ENCODE measurements around the gene UBE2D2.
A peak's percentile ranks its signal among the peaks of the same experiment; 100 is the strongest.

Gene UBE2D2

DNA sequence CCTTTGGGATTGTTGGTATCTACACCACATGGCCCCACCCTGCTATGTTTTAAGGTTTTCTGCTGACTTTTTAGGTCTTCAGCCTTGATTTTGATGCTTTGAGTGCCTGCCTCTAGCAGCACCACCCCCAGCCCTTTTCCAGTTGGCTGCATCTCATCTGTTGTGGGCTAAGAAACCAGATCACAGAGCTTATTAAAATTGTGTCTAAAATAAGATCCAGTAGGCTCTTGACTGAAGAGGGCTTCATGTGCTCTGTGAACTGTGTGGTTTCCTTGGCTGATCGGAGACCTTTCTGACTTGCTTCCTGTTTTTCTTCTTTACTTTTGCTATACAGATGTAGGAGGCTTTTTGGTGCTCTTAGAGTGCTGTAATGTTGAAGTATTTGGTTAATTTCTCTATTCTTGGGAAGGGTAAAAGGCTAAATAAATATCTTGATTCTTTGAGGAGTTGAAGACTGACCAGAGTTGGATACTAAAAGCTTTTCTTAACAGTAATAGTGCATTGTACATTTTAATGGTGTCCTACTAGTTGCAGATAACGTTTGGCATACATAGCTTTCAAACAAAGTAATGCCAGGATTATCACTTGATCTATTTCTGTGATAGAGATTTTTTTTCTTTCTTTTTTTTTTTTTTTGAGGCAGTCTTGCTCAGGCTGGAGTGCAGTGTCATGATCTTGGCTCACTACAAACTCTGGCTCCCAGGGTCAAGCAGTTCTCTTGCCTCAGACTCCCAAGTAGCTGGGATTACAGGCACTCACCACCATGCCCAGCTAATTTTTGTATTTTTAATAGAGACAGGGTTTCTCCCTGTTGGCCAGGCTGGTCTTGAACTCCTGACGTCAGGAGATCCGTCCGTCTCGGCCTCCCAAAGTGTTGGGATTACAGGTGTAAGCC is 4.5 kb downstream of the UBE2D2 start:
- peak in 1 of 2 experiments; percentile 43 for DNase-seq (ENCODE audit: low read depth in 1 of 2, low spot score in 1 of 2)
- TF ChIP-seq POLR2AphosphoS5 (IDR thresholded peaks at IDR 0.05; ENCODE audit: low read depth): no peak
- TF ChIP-seq, protein P1, sequence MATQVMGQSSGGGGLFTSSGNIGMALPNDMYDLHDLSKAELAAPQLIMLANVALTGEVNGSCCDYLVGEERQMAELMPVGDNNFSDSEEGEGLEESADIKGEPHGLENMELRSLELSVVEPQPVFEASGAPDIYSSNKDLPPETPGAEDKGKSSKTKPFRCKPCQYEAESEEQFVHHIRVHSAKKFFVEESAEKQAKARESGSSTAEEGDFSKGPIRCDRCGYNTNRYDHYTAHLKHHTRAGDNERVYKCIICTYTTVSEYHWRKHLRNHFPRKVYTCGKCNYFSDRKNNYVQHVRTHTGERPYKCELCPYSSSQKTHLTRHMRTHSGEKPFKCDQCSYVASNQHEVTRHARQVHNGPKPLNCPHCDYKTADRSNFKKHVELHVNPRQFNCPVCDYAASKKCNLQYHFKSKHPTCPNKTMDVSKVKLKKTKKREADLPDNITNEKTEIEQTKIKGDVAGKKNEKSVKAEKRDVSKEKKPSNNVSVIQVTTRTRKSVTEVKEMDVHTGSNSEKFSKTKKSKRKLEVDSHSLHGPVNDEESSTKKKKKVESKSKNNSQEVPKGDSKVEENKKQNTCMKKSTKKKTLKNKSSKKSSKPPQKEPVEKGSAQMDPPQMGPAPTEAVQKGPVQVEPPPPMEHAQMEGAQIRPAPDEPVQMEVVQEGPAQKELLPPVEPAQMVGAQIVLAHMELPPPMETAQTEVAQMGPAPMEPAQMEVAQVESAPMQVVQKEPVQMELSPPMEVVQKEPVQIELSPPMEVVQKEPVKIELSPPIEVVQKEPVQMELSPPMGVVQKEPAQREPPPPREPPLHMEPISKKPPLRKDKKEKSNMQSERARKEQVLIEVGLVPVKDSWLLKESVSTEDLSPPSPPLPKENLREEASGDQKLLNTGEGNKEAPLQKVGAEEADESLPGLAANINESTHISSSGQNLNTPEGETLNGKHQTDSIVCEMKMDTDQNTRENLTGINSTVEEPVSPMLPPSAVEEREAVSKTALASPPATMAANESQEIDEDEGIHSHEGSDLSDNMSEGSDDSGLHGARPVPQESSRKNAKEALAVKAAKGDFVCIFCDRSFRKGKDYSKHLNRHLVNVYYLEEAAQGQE (IDR thresholded peaks at IDR 0.05; ENCODE audit: insufficient replicate concordance, low read depth): no peak
- TF ChIP-seq, protein P2, sequence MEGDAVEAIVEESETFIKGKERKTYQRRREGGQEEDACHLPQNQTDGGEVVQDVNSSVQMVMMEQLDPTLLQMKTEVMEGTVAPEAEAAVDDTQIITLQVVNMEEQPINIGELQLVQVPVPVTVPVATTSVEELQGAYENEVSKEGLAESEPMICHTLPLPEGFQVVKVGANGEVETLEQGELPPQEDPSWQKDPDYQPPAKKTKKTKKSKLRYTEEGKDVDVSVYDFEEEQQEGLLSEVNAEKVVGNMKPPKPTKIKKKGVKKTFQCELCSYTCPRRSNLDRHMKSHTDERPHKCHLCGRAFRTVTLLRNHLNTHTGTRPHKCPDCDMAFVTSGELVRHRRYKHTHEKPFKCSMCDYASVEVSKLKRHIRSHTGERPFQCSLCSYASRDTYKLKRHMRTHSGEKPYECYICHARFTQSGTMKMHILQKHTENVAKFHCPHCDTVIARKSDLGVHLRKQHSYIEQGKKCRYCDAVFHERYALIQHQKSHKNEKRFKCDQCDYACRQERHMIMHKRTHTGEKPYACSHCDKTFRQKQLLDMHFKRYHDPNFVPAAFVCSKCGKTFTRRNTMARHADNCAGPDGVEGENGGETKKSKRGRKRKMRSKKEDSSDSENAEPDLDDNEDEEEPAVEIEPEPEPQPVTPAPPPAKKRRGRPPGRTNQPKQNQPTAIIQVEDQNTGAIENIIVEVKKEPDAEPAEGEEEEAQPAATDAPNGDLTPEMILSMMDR (IDR thresholded peaks at IDR 0.05; ENCODE audit: insufficient read depth, low read length): no peak
- TF ChIP-seq SPI1 (IDR thresholded peaks at IDR 0.05; ENCODE audit: borderline replicate concordance, low read depth): no peak
- TF ChIP-seq GABPA (IDR thresholded peaks at IDR 0.05; ENCODE audit: low read depth): no peak
- H3K4me3 ChIP-seq (replicated peaks; ENCODE audit: insufficient read depth, low read length): no peak overlapping the region
- no peak overlapping the region for H3K27ac ChIP-seq (replicated peaks)
- no peaks in the 10 kb centered on the region for H3K27me3 ChIP-seq (ENCODE audit: insufficient read depth, poor library complexity, severe bottlenecking)

GRCh38 chr5:139566611-139567010 is 5.5 kb downstream of the UBE2D2 start:
- no peaks in the 10 kb centered on the region for H3K27me3 ChIP-seq (ENCODE audit: insufficient read depth, poor library complexity, severe bottlenecking)
- H3K27ac ChIP-seq (replicated peaks): no peak overlapping the region
- no peak overlapping the region for H3K4me3 ChIP-seq (replicated peaks; ENCODE audit: insufficient read depth, low read length)
- TF ChIP-seq, protein P2 (IDR thresholded peaks at IDR 0.05; ENCODE audit: insufficient read depth, low read length): no peak
- no peak for TF ChIP-seq GABPA (IDR thresholded peaks at IDR 0.05; ENCODE audit: low read depth)
- TF ChIP-seq POLR2AphosphoS5 (IDR thresholded peaks at IDR 0.05; ENCODE audit: low read depth): peak; percentile 48; the same call in 1 of the 2 replicates
- TF ChIP-seq SPI1 (IDR thresholded peaks at IDR 0.05; ENCODE audit: borderline replicate concordance, low read depth): peak; percentile 20; the same call in 1 of the 2 replicates
- TF ChIP-seq, protein P1 (IDR thresholded peaks at IDR 0.05; ENCODE audit: insufficient replicate concordance, low read depth): no peak
- DNase-seq (ENCODE audit: low read depth in 1 of 2, low spot score in 1 of 2): peak in 1 of 2 experiments; percentile 43

GRCh38 chr5:139569270-139569955 is 8.3 kb downstream of the UBE2D2 start:
- TF ChIP-seq, protein P2 (IDR thresholded peaks at IDR 0.05; ENCODE audit: insufficient read depth, low read length): no peak
- TF ChIP-seq, protein P1 (IDR thresholded peaks at IDR 0.05; ENCODE audit: insufficient replicate concordance, low read depth): no peak
- no peak for TF ChIP-seq GABPA (IDR thresholded peaks at IDR 0.05; ENCODE audit: low read depth)
- no peak for DNase-seq (ENCODE audit: low read depth in 1 of 2, low spot score in 1 of 2)
- Histone ChIP-seq H3K27me3 (ENCODE audit: insufficient read depth, poor library complexity, severe bottlenecking) (no peaks in the 10 kb centered on the region), H3K4me3 (replicated peaks; ENCODE audit: insufficient read depth, low read length) (no peak overlapping the region), H3K27ac (replicated peaks) (no peak overlapping the region)

Data from HL-60 (cell line).